ENCODE results near the gene EID2. TPM values are rescaled to one million over a fixed set of nuclear protein-coding genes. Genes with fewer than 3 reads are reported as not detected.

EID2 gene
- total and polyA plus RNA-seq, 4 donors = 1.5 to 8.5 (median 4.5) TPM

- TF ChIP-seq MAX (IDR thresholded peaks at IDR 0.05) = no peak
These were observed 47.5 kb upstream of the EID2 start (continued) for GRCh38 chr19:39587496-39587895.

- Histone ChIP-seq H3K36me3 (ENCODE audit: control insufficient read depth in 4 of 4, insufficient read depth in 3 of 4, low read depth in 1 of 4, low read length in 3 of 4) (no peaks in the 10 kb centered on the region), H3K4me1 (ENCODE audit: control insufficient read depth in 4 of 4, insufficient read depth in 4 of 4, low read length in 3 of 4) (no peaks in the 10 kb centered on the region), H3K9ac (ENCODE audit: low read depth in 1 of 2, low read length in 2 of 2) (no peak overlapping the region), H3K27ac (ENCODE audit: low read depth in 1 of 2, low read length in 2 of 2) (no peak overlapping the region), H3K27me3 (ENCODE audit: control insufficient read depth in 4 of 4, insufficient read depth in 4 of 4, low read length in 3 of 4) (peaks cover 0 to 8% (median 0%) of the 10 kb centered on the region in 4 donors), H3K4me3 (ENCODE audit: low read depth in 1 of 3, low read length in 3 of 3) (no peak overlapping the region), H3K9me3 (ENCODE audit: control insufficient read depth in 4 of 4, low read length in 3 of 4) (peaks cover 0 to 3% (median 0%) of the 10 kb centered on the region in 4 donors)
- DNase-seq (ENCODE audit: low spot score) = no peak
- 51% methylated on average over 8 of the region's 8 CpGs for WGBS
- no peak for TF ChIP-seq HNF4G (IDR thresholded peaks at IDR 0.05)
- TF ChIP-seq RAD21 (IDR thresholded peaks at IDR 0.05) = no peak
- no peak for TF ChIP-seq YY1 (IDR thresholded peaks at IDR 0.05)
- TF ChIP-seq ZBTB33 (IDR thresholded peaks at IDR 0.05) = no peak
- no peak for TF ChIP-seq CTCF (IDR thresholded peaks at IDR 0.05; ENCODE audit: low read depth, low read length, missing input control)
- no peak for TF ChIP-seq GABPA (IDR thresholded peaks at IDR 0.05 in 1 of 2, conservative IDR thresholded peaks at IDR 0.05 in 1 of 2)
- TF ChIP-seq SP1 (IDR thresholded peaks at IDR 0.05) = no peak
- TF ChIP-seq NR2F2 (IDR thresholded peaks at IDR 0.05) = no peak
- no peak for TF ChIP-seq ATF3 (IDR thresholded peaks at IDR 0.05)
- TF ChIP-seq RXRA (IDR thresholded peaks at IDR 0.05) = no peak
- no peak for TF ChIP-seq FOXA1 (IDR thresholded peaks at IDR 0.05)
These were observed 43.1 kb upstream of the EID2 start for GRCh38 chr19:39582891-39583625.

- H3K27ac ChIP-seq (ENCODE audit: low read depth in 1 of 2, low read length in 2 of 2) = no peak overlapping the region
- TF ChIP-seq JUND (IDR thresholded peaks at IDR 0.05) (no peak), MAX (IDR thresholded peaks at IDR 0.05) (no peak), FOXA2 (IDR thresholded peaks at IDR 0.05) (no peak), NR2F2 (IDR thresholded peaks at IDR 0.05) (no peak), RAD21 (IDR thresholded peaks at IDR 0.05) (no peak), GABPA (IDR thresholded peaks at IDR 0.05 in 1 of 2, conservative IDR thresholded peaks at IDR 0.05 in 1 of 2) (no peak), HNF4A (conservative IDR thresholded peaks at IDR 0.05) (no peak), YY1 (IDR thresholded peaks at IDR 0.05) (no peak), ZBTB33 (IDR thresholded peaks at IDR 0.05) (no peak), HNF4G (IDR thresholded peaks at IDR 0.05) (no peak), FOXA1 (IDR thresholded peaks at IDR 0.05) (no peak), SP1 (IDR thresholded peaks at IDR 0.05) (no peak), REST (IDR thresholded peaks at IDR 0.05) (no peak)
These were observed 42.5 kb upstream of the EID2 start for GRCh38 chr19:39582442-39582841.

More at GRCh38 chr19:39582442-39582841, 42.5 kb upstream of the EID2 start:
- no peak overlapping the region for H3K4me3 ChIP-seq (ENCODE audit: low read depth in 1 of 3, low read length in 3 of 3)
- H3K36me3 ChIP-seq (ENCODE audit: control insufficient read depth in 4 of 4, insufficient read depth in 3 of 4, low read depth in 1 of 4, low read length in 3 of 4) = no peaks in the 10 kb centered on the region
- H3K4me1 ChIP-seq (ENCODE audit: control insufficient read depth in 4 of 4, insufficient read depth in 4 of 4, low read length in 3 of 4) = no peaks in the 10 kb centered on the region
- peaks cover 0 to 8% (median 0%) of the 10 kb centered on the region in 4 donors for H3K27me3 ChIP-seq (ENCODE audit: control insufficient read depth in 4 of 4, insufficient read depth in 4 of 4, low read length in 3 of 4)
- H3K9ac ChIP-seq (ENCODE audit: low read depth in 1 of 2, low read length in 2 of 2) = no peak overlapping the region
- DNase-seq (ENCODE audit: low spot score) = no peak
- H3K9me3 ChIP-seq (ENCODE audit: control insufficient read depth in 4 of 4, low read length in 3 of 4) = peaks cover 0 to 3% (median 0%) of the 10 kb centered on the region in 4 donors
- WGBS = 27% methylated on average over 4 of the region's 4 CpGs
